ENCODE results near the gene ARMH1.

- no peak for TF ChIP-seq CTCF (conservative IDR thresholded peaks at IDR 0.05; ENCODE audit: low read depth, low read length)
- no peak for TF ChIP-seq EZH2phosphoT487 (IDR thresholded peaks at IDR 0.05; ENCODE audit: borderline replicate concordance, low read length)
- no peak for TF ChIP-seq EZH2 (IDR thresholded peaks at IDR 0.05; ENCODE audit: low read length, unreplicated experiment)
Observed at GRCh38 chr1:44700573-44700972, 26.1 kb downstream of the ARMH1 start.

Measured in PC-3 (cell line).